Large intestine (tissue), 3 donors: Measurements from ENCODE around the gene DES. TPM values are rescaled to one million over a fixed set of nuclear protein-coding genes. Genes with fewer than 3 reads are reported as not detected.
A peak's percentile ranks its signal among the peaks of the same experiment; 100 is the strongest.

Experiments
- DNase-seq, 2 donors: peaks; one replicate each; pipeline versions ENCODE4 v3.0.0 to v3.0.0-alpha.2; 2013
- H3K27ac ChIP-seq: one replicate; pipeline ENCODE4 v1.5.1; 2013; ENCODE audit warnings: low read length
- H3K27me3 ChIP-seq: 2 replicates; pipeline ENCODE4 v1.6.1; 2013; ENCODE audit warnings: low read length; ENCODE audit not compliant: control insufficient read depth, insufficient read depth
- H3K36me3 ChIP-seq: 2 replicates; pipeline ENCODE4 v1.6.1; 2013; ENCODE audit warnings: low read length; ENCODE audit not compliant: control insufficient read depth, insufficient read depth
- H3K4me1 ChIP-seq: one replicate; pipeline ENCODE4 v1.6.1; 2013; ENCODE audit warnings: low read length; ENCODE audit not compliant: control insufficient read depth, insufficient read depth
- H3K4me3 ChIP-seq: one replicate; pipeline ENCODE4 v1.5.1; 2013; ENCODE audit warnings: low read length
- H3K9me3 ChIP-seq: one replicate; pipeline ENCODE4 v1.6.1; 2013; ENCODE audit warnings: mild to moderate bottlenecking, low read depth, low read length, moderate library complexity; ENCODE audit not compliant: control insufficient read depth
- WGBS: methylation state at CpG from one replicate; pipeline ENCODE4 v1.1.5; 2013; ENCODE audit warnings: low lambda C conversion rate; ENCODE audit not compliant: insufficient coverage; 5-methylcytosine and 5-hydroxymethylcytosine counted together
- polyA plus RNA-seq: library from polyadenylated mRNA; unstranded; fragments of 120-200 nt; gene quantifications from one replicate; pipeline ENCODE4 v1.2.1, GENCODE V29; 2013

The DES gene
- polyA plus RNA-seq, 1 donor, result 429 TPM

- Histone ChIP-seq H3K27me3 (no peaks in the 10 kb centered on the region), H3K27ac (no peak overlapping the region), H3K4me3 (no peak overlapping the region), H3K9me3 (no peaks in the 10 kb centered on the region), H3K36me3 (peaks cover 3% of the 10 kb centered on the region), H3K4me1 (peaks cover 5% of the 10 kb centered on the region)
- no peak for DNase-seq
- WGBS, result no CpG with 5 or more reads among the region's 12 CpGs
These were observed 54.5 kb downstream of the DES start for GRCh38 chr2:219472629-219473187.

GRCh38 chr2:219473511-219473910, 55.3 kb downstream of the DES start:
- no CpG with 5 or more reads among the region's 18 CpGs for whole genome bisulfite sequencing
- H3K27me3 ChIP-seq, result no peaks in the 10 kb centered on the region
- no peak overlapping the region for H3K4me3 ChIP-seq
- H3K4me1 ChIP-seq, result peaks cover 5% of the 10 kb centered on the region
- DNase-seq, result no peak
- no peaks in the 10 kb centered on the region for H3K9me3 ChIP-seq
- H3K36me3 ChIP-seq, result peaks cover 3% of the 10 kb centered on the region
- no peak overlapping the region for H3K27ac ChIP-seq

GRCh38 chr2:219474285-219475060, 56.3 kb downstream of the DES start:
- Histone ChIP-seq H3K36me3 (peaks cover 3% of the 10 kb centered on the region), H3K27me3 (no peaks in the 10 kb centered on the region), H3K4me1 (peaks cover 5% of the 10 kb centered on the region), H3K27ac (no peak overlapping the region), H3K4me3 (no peak overlapping the region), H3K9me3 (no peaks in the 10 kb centered on the region)
- WGBS, result no CpG with 5 or more reads among the region's 11 CpGs
- no peak for DNase-seq

GRCh38 chr2:219475278-219475677, 57.1 kb downstream of the DES start:
- Histone ChIP-seq H3K36me3 (peaks cover 5% of the 10 kb centered on the region), H3K27me3 (no peaks in the 10 kb centered on the region), H3K9me3 (no peaks in the 10 kb centered on the region), H3K4me1 (peaks cover 5% of the 10 kb centered on the region), H3K27ac (no peak overlapping the region), H3K4me3 (no peak overlapping the region)
- DNase-seq, result no peak
- no CpG with 5 or more reads among the region's 6 CpGs for WGBS

- Histone ChIP-seq H3K27me3 (no peaks in the 10 kb centered on the region), H3K4me1 (peaks cover 5% of the 10 kb centered on the region), H3K4me3 (no peak overlapping the region), H3K36me3 (peaks cover 5% of the 10 kb centered on the region), H3K27ac (no peak overlapping the region), H3K9me3 (no peaks in the 10 kb centered on the region)
- WGBS, result no CpG with 5 or more reads among the region's 14 CpGs
- DNase-seq, result peak; percentile 57 to 62
These were observed 57.8 kb downstream of the DES start for GRCh38 chr2:219475697-219476651.

Other genes with a start within 250 kb of the DES start
- 6.2 TPM for gene SLC23A3, start 248.3 kb upstream of the DES start, polyA plus RNA-seq
- 56.2 TPM for gene CNPPD1, start 241.5 kb upstream of the DES start, polyA plus RNA-seq
- 82.0 TPM for gene RETREG2, start 240.1 kb upstream of the DES start, polyA plus RNA-seq
- 54.6 TPM for gene ZFAND2B, start 211.6 kb upstream of the DES start, polyA plus RNA-seq
- gene ABCB6, start 199.4 kb upstream of the DES start, polyA plus RNA-seq, result 43.7 TPM
- gene ATG9A, start 188.7 kb upstream of the DES start, polyA plus RNA-seq, result 41.2 TPM
- 65.8 TPM for gene ANKZF1, start 188.6 kb upstream of the DES start, polyA plus RNA-seq
- gene GLB1L, start 172.9 kb upstream of the DES start, polyA plus RNA-seq, result 20.9 TPM
- gene STK16, start 172.9 kb upstream of the DES start, polyA plus RNA-seq, result 36.2 TPM
- gene TUBA4B, start 165.1 kb upstream of the DES start, polyA plus RNA-seq, result not detected
- 25.6 TPM for gene TUBA4A, start 164.5 kb upstream of the DES start, polyA plus RNA-seq
- gene DNAJB2, start 139.0 kb upstream of the DES start, polyA plus RNA-seq, result 46.9 TPM
- gene PTPRN, start 109.0 kb upstream of the DES start, polyA plus RNA-seq, result 9.2 TPM
- 0.46 TPM for gene RESP18, start 85.6 kb upstream of the DES start, polyA plus RNA-seq
- gene DNPEP, start 30.5 kb upstream of the DES start, polyA plus RNA-seq, result 149 TPM
- gene SPEG, start 16.5 kb downstream of the DES start, polyA plus RNA-seq, result 35.1 TPM
- gene GMPPA, start 80.5 kb downstream of the DES start, polyA plus RNA-seq, result 54.0 TPM
- 1.1 TPM for gene ASIC4, start 96.1 kb downstream of the DES start, polyA plus RNA-seq
- 81.8 TPM for gene CHPF, start 125.4 kb downstream of the DES start, polyA plus RNA-seq
- gene TMEM198, start 125.7 kb downstream of the DES start, polyA plus RNA-seq, result 19.9 TPM
- 92.9 TPM for gene OBSL1, start 153.2 kb downstream of the DES start, polyA plus RNA-seq
- 1.2 TPM for gene INHA, start 153.9 kb downstream of the DES start, polyA plus RNA-seq
- gene STK11IP, start 179.5 kb downstream of the DES start, polyA plus RNA-seq, result 28.0 TPM
- 3.3 TPM for gene SLC4A3, start 209.3 kb downstream of the DES start, polyA plus RNA-seq